TTC549 (cell line): ENCODE data around the gene CHTF18.
"Not testable (repeated sequence)": the region's sequence is repeated elsewhere in the genome, so short reads cannot be mapped to it uniquely, and the experiment has no call there.

Source experiments
- FAIRE-seq: peaks from 2 replicates; lab custom pipeline; 2012; peaks lifted over from hg19 to GRCh38; lab: Jason Lieb, UNC

CHTF18 gene

DNA sequence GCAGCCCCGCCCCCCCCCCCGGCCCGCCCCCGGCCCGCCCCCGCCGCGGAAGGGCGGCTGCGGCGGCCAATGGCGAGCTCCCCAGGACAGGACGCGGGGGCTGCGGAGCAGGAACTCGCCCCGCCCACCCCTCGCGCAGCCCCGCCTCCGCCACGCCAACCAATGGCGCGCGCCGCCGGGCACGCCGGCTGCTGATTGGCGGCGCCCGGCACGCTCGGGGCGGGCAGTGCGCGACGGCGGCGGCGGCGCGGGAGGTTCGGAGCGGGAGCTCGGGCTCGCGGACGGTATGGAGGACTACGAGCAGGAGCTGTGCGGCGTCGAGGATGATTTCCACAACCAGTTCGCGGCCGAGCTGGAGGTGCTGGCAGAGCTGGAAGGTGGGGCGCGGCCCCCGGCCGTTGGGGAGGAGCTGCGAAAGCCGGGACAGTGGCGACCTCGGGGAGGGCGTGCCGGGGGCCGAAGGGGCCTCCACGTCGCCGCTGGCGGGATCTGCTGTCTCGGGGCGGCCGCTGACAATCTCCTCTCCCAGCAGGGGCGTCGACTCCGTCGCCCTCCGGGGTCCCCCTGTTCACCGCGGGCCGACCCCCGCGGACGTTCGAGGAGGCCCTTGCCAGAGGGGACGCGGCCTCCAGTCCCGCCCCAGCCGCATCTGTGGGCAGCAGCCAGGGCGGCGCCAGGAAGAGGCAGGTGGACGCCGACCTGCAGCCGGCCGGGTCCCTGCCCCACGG, at the start of gene CHTF18:
Gene CHTF18 (plus strand): TSS at position 222 of the 728 bp plus-strand sequence. CDS start 65 bp downstream, at position 287.
- FAIRE-seq: no peak

DNA sequence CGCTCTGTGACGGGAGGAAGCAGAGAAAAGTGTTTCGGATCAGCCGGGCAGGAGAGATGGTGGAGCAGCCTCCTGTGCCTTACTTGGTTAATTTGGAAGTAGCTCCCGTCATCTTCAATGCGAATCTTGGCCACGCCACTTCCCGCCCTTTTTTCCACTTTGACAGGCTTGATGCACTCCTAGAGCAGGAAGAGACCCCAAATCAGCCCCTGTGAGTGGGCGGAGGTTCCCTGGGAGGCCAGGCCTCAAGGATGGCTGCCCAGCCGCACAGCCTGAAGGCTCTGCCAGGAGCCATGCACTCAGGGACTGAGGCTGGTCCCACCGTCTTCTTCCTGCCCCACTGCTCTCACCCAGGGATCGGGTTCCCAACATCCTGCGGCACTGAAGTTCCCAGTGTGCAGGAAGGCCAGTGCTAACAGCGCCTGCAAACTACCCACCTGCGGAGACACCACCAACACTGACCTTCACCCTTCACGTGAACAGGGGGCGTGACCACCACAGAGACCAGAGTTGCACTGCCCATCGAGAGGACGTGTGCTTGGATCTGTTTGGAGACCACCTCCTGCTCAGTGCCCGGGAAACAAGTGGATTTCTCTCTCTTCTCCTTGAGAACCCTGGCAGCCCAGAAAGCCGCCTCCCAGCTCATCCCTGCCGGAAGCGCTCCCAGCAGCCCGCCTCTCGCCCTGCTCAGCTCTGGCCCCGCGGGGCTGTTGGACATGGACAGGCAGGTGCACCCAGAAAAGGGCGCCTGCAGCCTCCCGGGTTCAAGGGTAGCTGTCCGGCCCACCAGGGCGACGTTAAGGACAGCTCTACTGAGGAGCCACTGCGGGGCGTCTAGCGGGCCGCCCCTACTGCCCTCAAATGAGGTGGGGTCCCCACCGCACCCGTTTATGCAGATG, 48.6 kb upstream of the CHTF18 start:
- no peak for FAIRE-seq

DNA sequence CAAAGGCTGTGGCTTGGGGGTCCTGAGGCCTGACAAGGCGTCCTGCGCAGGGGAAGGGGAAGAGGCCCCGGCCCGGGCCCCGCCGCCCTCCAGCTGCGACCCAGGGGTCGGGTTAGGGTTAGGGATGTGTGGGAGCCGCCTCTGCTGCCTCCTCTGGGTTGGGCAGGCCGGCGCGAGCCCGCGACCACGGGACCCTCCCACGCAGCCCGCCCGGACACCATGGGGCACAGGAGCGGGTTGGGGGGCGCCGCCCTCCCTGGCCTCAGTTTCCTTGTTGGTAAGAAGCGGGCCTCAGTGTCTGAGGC, 48.0 kb upstream of the CHTF18 start:
- no peak for FAIRE-seq

DNA sequence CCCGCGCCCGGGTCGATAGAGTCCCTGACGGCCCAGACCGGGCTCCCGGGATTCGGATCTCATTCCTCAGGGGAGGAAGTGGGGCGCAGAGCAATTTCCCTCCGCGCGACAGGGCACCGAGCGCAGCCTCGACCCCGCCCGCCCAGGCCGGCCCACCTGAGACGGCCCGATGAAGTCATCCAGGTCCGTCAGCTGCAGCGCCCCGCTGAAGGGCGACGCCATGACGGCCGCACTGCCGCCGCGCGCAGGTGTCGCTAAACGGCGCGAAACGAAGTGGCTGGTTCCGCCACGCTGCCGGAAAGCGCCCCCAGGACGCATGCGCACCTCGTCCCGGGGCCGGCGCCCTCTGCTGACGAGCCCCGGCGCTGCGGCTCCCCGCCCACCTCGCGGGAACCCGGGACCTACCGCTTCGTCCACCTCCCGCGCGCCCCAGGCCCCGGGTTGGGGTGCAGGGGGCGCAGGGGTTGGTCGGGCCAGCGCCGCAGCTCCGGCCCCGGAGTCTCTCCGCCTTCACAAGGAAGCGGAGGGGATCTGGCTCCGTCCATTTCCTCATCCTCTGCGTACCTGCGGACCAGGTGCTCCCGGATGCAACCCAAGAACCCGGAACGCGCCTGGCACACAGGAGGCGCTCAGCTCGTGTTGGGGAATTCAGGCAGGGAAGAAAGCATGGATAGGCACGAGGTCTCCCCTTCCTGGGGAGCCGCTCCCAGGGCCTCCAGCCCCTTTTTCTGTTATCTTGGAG, 47.5 kb upstream of the CHTF18 start, which contains the start of gene CIAO3:
Gene CIAO3 (minus strand): TSS at position 234 of the 742 bp plus-strand sequence. CDS start 12 bp downstream, at position 222.
- FAIRE-seq: no peak

DNA sequence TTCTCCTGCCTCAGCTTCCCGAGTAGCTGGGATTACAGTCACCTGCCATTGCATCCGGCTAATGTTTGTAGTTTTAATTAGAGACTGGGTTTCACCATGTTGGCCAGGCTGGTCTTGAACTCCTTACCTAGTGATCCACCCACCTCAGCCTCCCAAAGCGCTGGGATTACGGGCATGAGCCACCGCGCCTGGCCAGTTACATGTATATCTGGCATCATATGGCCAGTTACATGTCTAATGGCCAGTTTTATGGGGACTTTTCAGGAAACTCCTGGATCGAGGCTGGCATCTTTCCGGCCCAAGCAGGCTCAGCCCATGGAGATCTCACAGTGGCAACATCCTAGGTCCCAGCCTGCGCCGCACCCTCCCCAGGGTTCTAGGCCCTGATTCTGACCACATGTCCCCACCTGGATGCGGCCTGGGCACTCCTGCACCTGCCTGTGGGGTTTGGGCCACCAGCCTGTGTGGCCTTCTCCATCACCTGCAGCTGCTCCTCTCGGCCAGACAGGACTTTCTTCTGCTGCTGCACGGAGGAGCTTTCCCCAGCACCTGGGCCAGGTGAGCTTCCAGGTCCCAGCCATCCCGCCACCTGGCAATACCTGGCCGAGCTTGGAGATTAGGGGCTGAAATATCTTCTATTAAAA, 46.3 kb upstream of the CHTF18 start:
- FAIRE-seq: no peak

DNA sequence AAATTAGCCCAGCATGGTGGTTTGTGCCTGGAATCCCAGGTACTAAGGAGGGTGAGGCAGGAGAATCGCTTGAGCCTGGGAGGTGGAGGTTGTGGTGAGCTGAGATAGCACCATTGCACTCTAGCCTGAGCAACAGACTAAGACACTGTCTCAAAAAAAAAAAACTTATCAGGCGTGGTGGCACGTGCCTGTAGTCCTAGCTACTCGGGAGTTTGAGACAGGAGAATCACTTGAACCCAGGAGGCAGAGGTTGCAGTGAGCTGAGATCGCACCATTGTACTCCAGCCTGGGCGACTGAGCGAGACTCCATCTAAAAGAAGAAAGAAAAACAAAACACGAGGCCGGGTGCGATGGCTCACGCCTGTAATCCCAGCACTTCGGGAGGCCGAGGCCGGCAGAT, 45.5 kb upstream of the CHTF18 start:
- FAIRE-seq: not testable (repeated sequence)

DNA sequence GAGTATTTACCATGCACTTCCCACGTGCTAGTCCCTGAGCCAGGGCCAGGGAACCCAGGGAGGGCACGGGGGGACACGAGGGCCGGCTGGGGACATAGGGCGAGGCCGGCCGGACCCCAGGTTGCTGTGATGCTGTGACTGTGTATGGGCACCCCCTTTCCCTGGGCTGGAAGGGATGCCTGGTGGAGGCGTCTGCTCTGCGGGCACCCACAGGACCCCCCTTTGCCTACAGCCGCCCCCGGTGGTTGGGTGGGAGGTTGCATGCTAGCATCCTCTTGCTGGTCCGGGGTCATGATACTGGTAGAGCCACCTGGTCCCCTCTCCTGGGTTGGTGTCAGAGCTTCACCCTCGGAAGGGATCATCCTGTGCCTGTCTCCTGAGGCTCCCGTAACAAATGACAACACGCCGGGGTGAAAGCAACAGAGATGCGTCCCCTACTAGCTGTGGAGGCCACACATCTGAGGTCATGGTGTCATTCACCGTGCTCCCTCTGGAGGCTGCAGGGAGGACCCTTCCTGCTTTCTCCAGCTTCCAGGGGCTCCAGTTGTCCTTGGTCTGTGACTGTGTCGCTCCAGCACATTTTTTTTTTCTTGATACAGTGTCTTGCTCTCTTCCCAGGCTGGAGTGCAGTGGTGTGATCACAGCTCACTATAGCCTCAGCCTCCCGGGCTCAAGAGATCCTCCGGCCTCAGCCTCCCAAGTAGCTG, 44.5 kb upstream of the CHTF18 start:
- no peak for FAIRE-seq

DNA sequence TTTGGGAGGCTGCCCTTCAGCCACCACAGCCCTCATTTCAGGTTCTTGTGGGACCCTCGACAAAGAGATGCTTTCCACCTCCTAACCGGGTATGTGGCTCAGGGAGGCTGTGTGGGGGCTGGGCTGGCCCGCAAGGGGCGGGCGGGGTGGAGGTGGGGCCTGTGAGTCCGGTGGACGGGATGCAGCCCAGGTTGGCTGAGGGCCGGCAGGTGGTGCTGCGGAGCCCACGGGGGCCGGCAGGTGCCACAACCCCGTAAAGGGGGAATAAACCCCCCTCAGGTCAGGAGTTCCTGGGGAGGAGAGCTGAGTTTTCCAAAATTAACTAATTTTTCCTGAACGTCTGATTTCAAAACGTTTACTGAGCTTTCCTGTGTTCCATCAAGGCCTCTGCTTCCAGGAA, 42.7 kb upstream of the CHTF18 start:
- FAIRE-seq: no peak

DNA sequence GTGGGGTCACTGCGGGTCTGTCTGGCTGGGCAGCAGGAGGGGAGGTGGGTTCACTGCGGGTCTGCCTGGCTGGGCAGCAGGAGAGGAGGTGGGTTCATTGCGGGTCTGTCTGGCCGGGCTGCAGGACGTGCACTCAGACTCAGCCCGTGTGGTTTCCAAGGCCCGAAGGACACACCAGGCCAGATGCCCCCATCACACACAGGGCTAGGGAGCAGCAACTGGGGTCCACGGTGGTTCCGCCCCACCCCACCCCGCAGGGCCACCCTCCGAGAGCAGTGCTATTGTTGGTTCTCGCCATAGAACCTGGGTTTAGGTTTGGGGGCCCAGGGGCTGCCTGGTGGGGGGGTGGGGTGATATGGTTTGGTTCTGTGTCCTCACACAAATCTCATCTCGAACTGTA, 41.8 kb upstream of the CHTF18 start:
- FAIRE-seq: no peak

DNA sequence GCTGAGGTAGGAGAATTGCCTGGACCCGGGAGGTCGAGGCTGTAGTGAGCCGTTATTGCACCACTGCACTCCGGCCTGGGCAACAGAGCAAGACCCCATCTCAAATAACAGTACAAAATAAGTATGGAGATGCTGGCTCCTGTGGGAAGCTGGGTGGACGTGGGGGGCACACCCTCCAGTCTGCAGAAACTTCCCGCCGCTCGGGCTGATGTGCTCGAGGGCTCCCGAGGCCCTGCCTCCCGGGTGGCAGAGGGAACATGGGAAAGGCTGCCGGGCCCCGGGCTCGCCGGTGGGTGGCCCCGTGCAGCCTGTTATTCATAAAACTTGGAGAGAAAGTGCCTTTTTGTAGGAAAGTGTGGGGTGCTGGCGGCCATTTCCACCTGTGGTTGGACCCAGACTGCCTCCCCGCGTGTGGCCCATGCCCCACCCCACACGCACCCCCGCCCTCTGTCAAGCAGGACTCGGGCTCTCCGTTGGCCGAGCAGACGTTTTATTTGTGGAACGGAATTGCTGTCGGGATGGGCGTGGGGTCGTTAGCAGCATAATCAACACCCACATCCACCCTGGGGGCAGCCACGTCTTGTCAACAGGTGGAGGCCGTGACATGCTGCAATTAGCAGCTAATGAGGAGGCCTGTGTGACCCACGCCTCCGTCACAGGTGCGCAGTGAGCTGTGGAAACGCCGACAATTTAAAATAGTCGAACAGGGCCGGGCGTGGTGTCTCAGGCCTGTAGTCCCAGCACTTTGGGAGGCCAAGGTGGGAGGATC, 40.3 kb upstream of the CHTF18 start:
- no peak for FAIRE-seq

DNA sequence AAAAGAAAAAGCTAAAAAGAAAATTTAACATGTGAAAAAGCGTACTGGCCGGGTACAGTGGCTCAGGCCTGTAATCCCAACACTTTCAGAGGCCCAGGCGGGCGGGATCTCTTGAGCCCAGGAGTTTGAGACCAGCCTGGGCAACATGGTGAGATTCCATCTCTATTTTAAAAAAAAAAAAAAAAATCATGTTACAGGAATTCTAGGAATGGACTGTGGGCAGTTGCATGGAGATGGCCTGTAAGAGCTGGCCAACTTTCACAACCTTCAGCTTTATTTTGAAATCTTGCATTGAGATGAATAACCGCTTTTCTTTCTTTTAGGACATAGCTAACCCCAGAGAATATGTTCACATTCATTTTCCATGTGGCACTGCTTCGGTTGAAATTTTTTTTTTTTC, 39.4 kb upstream of the CHTF18 start:
- no peak for FAIRE-seq

DNA sequence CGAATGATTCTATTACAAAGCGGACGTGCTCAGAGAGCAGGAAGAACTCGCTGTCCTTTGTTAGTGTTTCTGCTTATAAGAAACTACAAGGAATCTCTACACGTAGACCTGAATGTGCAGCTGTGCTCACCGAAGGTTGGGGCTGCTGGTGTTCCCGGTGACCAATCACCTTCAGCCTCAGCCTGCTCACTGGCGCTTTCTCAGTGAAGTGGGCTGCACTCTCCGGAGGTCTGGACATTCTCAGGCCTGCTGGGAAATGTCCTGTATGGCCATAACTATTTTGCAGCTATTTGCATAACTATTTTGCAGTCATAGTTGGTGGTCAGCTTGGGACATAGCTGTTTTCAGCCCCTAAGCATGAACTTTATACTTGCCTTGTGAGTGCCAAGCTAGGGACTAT, 37.9 kb upstream of the CHTF18 start:
- FAIRE-seq: no peak

DNA sequence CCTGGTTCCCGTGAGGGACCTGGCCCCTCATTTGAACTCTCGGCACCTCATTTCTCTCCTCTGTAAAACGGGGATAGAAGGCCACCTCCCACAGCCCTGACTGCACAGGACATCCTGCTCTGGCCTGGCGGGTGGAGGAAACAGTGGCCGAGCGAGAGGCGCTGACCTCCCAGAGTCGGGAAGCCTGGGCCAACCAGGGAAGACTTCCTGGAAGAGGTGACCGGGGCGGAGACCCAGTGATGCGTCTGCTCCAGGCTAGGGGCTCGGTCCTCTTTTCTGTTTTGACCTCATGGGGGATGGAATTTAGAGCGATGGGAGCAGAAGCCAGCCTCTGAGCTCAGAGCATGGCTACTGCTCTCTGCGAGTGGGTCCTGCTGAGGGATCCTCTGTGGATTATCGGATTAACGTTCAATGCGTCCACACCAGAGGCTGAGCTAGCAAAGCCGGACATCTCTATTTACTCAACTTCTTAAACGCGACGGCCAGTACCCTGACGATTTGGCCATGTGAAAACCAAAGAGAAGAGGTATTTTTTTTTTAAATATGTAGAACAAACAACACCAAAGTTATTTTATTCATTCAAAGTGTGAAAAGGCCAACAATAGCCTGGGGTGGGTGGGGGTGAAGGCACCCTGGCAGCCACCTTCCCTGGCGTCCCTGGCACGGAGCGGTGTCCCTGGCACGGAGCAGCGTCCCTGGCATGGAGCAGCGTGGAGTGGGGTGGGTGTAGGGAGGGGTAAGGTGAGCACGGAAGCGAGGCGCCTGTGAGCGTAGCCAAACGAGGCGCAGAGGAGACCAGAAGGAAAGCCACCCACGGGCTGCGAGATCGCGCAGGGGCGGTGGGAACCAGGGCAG, 37.0 kb upstream of the CHTF18 start:
- FAIRE-seq: no peak

DNA sequence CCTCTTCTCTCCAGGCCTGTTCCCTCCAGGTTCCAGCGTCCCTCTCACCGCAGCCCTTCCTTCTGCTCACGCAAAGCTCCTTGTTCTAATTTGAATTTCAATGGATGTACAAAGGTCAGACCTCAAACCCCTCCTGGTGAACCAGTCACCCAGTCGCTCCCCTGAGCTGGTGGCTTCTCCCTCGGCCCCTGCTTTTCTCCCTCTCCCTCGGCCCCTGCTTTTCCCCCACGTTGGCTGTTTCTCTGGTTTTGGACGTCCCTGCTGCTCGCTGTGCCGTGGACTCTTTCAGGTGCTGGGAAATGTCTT, 36.5 kb upstream of the CHTF18 start:
- no peak for FAIRE-seq

DNA sequence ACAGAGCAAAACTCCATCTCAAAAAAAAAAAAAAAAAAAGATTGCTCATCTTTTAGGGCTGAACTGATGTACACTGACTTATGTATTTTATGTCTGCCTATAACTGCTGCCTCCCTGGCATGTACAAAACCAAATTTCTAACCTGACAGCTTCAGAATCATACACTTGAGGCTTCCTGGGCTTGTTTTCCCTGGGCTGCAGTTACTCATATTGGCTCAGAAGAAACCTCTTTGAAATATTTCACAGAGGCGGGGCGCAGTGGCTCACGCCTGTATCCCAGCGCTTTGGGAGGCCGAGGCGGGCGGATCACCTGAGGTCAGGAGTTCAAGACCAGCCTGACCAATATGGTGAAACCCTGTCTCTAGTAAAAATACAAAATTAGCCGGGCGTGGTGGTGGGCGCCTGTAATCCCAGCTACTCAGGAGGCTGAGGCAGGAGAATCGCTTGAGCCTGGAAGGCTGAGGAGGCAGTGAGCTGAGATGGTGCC, 34.3 kb upstream of the CHTF18 start:
- not testable (repeated sequence) for FAIRE-seq

DNA sequence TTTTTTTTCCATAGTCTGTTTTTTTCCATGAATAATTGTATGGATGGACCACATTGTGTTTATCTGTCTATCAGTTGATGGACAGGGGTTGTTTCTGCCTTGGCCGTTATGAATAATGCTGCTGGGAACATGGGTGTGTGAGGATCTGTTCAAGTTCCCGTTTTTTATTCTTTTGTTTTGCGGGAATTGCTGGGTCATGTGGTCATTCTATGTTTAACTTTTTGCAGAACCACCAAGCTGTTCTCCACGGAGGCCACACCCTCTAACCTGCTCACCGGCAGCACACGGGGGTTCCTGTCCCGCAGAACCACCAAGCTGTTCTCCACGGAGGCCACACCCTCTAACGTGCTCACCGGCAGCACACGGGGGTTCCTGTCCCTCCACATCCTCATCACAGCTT, 33.8 kb upstream of the CHTF18 start:
- no peak for FAIRE-seq

DNA sequence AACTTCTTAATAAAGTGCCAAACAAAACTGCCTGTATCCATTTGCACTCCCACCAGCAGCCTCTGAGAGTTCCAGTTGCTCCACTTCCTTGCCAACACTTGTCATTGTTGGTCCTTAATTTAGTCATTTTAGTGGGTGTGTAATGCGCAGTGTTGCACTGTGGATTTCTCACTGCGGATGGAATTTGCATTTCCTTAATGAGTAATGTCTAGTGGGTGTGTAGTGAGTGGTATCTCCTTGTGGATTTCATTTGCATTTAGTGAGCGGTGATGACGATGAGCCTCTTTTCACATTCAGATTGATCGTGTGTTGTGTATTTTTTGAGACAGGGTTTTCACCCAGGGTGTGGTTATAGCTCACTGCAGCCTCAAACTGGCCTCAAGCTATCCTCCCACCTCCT, 32.0 kb upstream of the CHTF18 start:
- no peak for FAIRE-seq

DNA sequence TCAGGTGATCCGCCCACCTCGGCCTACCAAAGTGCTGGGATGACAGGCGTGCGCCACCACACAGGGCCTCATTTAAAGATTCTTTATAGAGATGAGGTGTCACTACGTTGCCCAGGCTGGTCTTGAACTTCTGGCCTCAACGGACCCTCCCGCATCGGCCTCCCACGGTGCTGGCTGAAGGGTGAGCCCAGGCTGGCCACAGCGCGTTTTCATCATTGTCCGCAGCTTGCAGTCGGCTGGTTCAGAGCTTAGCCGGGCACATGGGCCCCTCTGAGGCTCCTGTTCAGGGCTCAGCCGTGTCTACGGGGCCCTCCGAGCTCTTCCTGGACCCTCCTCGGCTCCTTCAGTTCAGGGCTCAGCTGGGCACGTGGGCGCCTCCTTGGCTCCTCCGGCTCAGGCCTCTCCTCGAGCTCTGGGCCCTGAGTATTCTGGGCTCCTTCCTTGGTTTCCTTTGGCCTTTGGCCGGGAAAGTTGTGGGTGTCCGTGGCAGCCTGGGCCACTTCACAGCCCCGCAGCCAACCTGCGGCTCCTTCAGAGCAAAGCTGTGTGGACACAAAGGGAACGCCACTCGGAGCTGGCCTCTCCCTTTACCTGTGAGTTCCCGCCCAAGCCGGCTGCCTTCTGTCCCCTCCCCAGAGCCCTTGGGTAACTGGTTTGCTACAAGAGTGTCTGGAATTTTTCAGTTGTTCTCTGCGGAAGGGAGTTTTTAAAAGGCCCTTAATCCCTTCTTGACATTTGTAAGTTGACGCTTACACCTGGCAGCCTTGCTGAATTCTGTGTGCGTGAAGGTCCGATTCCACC, 29.1 kb upstream of the CHTF18 start:
- FAIRE-seq: no peak

DNA sequence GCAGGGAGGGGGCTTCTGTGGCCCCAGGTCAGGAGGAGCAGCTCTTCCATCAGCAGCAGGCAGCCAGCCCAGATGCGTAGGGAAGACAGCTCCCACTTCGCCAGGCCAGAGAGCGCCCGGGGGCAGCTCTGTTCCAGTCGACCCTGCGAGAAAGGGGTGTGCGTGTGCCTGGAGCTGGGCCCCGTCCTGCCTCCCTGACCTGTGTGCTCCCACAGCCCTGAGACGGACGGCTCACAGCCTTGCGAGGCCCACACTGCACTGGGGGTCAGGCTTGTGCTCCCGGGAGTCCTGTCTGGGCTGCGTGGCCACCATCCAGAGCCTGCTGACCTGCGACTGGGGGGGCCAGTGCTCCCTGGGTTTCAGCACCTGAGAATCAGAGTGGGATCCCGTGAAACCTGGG, 28.4 kb upstream of the CHTF18 start:
- no peak for FAIRE-seq
